LNCAP (cell line): ENCODE results near the gene NDUFV2.

Source experiments
- TF ChIP-seq, protein P1 (sequence below): fragments of 450-650 bp; IDR thresholded peaks from 2 replicates; pipeline ENCODE4 v1.5.1; 2017; ENCODE audit warnings: mild to moderate bottlenecking

Gene NDUFV2

DNA sequence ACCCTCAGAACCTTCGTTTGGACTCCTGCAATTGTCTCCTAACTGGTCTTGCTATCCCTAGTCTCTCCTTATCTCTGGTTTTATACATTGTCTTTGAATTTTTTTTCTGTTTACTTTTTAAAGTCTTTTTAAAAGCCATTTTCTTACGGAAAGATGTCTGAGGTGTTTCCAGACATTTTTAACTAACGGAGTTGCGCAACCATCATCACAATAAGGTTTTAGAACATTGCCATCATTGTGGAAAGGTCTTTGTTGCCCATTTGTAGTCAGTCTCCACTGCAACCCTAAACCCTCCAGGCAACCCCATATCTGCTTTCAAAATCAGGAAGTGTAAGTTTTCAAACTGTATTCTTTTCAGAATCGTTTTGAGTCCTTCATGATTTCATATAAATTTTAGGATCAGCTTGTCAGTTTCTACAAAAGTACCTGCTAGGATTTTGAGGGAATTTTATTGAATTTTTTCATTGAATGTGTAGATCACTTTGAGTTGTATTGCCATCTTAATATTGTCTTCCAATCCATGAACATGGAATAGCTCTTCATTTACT lies 80.4 kb downstream of the NDUFV2 start:
- TF ChIP-seq, protein P1, sequence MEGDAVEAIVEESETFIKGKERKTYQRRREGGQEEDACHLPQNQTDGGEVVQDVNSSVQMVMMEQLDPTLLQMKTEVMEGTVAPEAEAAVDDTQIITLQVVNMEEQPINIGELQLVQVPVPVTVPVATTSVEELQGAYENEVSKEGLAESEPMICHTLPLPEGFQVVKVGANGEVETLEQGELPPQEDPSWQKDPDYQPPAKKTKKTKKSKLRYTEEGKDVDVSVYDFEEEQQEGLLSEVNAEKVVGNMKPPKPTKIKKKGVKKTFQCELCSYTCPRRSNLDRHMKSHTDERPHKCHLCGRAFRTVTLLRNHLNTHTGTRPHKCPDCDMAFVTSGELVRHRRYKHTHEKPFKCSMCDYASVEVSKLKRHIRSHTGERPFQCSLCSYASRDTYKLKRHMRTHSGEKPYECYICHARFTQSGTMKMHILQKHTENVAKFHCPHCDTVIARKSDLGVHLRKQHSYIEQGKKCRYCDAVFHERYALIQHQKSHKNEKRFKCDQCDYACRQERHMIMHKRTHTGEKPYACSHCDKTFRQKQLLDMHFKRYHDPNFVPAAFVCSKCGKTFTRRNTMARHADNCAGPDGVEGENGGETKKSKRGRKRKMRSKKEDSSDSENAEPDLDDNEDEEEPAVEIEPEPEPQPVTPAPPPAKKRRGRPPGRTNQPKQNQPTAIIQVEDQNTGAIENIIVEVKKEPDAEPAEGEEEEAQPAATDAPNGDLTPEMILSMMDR = no peak
